LNCaP clone FGC (cell line): ENCODE results near the gene FBXO3.

ENCODE experiments used
- DNase-seq: peaks from one replicate; pipeline ENCODE4 v3.0.0-alpha.2; 2011; ENCODE audit warnings: low read depth
- H3K4me3 ChIP-seq: 2 replicates; pipeline ENCODE4 v1.5.1; 2011; ENCODE audit warnings: mild to moderate bottlenecking, low read depth, low read length, control low read depth
- CTCF ChIP-seq: IDR thresholded peaks from 2 replicates; pipeline ENCODE4 v1.5.1; 2012; ENCODE audit warnings: mild to moderate bottlenecking; ENCODE audit not compliant: control insufficient read depth, insufficient read depth; ENCODE audit errors: extremely low read depth

Gene FBXO3

DNA sequence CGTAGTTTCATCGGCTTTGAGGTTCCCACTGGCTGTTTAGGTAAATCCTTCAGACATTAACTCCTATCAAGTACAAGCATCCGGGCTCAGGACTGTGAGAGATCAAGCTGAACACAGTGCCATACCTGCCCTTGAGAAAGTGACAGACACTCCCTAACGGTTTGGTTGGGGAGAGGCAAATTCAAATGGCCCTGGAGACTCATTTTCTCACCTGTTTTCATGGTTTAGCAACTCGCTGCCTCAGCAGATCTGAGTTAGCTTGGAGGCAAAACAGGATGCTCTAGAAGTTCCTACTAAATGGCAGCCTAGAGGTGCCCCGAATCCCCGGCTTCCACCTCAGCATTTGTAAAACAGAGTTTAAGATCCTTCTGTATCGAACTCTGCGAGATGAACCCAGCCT lies 3.6 kb upstream of the FBXO3 start:
- H3K4me3 ChIP-seq = no peak overlapping the region
- TF ChIP-seq CTCF = no peak
- no peak for DNase-seq

DNA sequence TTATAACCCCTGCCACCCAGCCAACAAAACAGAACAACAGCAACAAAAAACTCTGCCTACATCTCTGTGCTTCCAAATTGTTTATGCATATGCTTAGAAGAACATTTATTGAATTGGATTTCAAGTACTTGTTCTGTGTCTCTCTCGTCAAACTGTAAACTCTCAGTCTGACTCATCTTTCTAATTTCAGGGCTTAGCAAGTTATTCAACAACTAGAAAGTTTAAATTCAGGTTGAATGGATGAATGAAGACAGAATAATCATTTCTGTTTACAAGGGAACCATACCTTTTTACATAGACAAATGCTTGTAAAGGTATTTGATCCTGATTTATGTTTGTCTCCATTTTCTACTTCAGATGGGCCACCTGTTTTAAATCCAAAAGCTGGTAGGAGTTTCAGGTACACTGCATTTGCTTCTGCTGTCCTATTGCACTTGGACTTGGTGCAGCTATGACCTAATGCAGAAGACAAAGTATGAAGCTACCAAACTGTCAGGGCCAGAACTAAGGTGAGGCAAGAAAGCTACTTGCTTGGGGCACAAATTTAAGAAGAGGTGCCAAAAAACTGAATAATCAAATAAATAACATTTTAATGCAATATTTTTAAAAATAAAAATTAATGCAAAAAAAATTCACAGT lies 1.6 kb upstream of the FBXO3 start:
- no peak for TF ChIP-seq CTCF
- no peak overlapping the region for H3K4me3 ChIP-seq
- DNase-seq = no peak

- TF ChIP-seq CTCF = no peak
- no peak overlapping the region for H3K4me3 ChIP-seq
- no peak for DNase-seq
Observed at GRCh38 chr11:33775467-33775807, 1.1 kb upstream of the FBXO3 start.

DNA sequence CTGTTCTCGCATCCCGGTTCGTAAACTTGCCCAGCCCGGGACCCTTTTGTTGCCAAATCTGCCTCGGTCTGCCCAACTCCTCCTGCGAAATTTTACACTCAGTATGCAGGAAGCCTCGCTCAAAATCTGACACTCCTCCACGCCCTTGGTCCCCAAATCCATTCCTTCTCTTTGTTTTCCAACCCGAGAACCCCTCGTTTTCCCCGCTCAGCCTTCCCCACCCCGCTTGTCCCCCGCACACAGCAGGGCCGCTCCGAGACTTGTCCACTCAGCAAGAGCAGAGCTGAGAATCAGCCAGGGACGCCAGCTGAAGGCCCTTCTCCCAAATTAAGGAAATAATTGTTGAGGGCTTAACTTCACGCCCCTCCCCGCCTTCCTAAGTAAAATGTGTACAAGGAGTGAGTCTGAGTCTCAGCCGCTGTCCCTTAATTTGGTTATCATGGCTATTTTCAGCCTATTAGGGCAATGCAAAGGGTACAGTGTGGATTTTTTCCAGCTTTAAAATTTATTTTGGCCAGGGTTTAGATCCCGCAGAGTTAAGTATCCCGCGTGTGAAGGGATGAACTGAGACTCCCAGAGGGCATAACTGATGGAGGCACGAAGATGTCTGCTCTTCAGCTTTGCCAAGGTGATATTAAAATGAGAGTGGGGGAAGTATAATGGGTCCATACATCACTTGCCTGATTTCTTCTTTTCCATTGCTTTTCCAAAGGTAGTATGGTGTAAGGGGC lies 581 bp upstream of the FBXO3 start:
- peak overlapping the region; percentile 94 for H3K4me3 ChIP-seq
- DNase-seq = no peak
- no peak for TF ChIP-seq CTCF

DNA sequence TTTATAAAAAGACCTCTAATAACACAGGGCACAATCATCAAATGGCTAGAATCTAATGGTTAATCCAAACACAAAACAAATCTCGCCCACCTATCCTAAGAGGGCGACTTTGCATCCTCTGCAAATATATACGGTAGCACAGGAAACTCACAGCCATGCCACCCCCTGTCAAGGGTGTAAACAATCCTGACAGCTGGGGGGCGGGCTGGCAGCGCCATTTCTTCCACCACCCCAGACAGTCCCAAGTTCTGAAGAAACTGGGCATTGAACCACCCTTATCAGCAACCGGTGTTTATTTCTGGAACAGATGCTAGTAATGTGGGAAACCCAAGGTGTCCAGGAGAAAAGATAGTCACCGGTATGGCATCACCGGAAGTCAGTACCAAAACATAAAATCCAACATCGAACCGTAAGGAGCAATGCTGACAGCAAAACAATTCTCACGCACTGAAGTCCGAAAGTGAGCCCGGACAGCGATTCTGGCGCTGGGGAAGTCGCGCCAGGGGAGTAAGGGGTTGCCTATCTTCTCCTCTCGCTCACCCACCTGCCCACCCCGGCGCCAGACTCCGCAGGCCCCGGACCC lies 825 bp downstream of the FBXO3 start:
- no peak for TF ChIP-seq CTCF
- peak overlapping the region; percentile 94 for H3K4me3 ChIP-seq
- DNase-seq = no peak

- no peak for DNase-seq
- no peak for TF ChIP-seq CTCF
- no peak overlapping the region for H3K4me3 ChIP-seq
Observed at GRCh38 chr11:33772870-33773269, 1.4 kb downstream of the FBXO3 start.
